HG03432 (cell line): ENCODE measurements around the gene FAM219B.
"Not testable (repeated sequence)": the region's sequence is repeated elsewhere in the genome, so short reads cannot be mapped to it uniquely, and the experiment has no call there.

Source experiments
- ATAC-seq: cut with Tn5 transposase; IDR thresholded peaks from one replicate; pipeline ENCODE4 v1.9.1; 2021; ENCODE audit warnings: mild to moderate bottlenecking, moderate library complexity; ENCODE audit not compliant: unreplicated experiment

FAM219B gene

GRCh38 chr15:74906450-74907162 lies at the start of gene FAM219B:
Gene FAM219B (minus strand): TSS chr15:74906851. CDS start chr15:74906800, 51 bp downstream.
- peak; percentile 88 for ATAC-seq

- ATAC-seq, result peak; percentile 51
Measured at GRCh38 chr15:74955796-74956647, 49.4 kb upstream of the FAM219B start.

GRCh38 chr15:74955017-74955416 lies 48.4 kb upstream of the FAM219B start:
- ATAC-seq, result no peak

- ATAC-seq, result no peak
Measured at GRCh38 chr15:74954515-74954914, 47.9 kb upstream of the FAM219B start.

GRCh38 chr15:74951006-74951405 lies 44.4 kb upstream of the FAM219B start:
- no peak for ATAC-seq

GRCh38 chr15:74950078-74950908 lies 43.6 kb upstream of the FAM219B start:
- ATAC-seq, result no peak

GRCh38 chr15:74937590-74938371 lies 31.1 kb upstream of the FAM219B start, which contains the start of gene COX5A:
Gene COX5A (minus strand): TSS chr15:74938073. CDS start chr15:74938014, 59 bp downstream.
- ATAC-seq, result peak; percentile 93

GRCh38 chr15:74937272-74937589 lies 30.6 kb upstream of the FAM219B start:
- no peak for ATAC-seq

- ATAC-seq, result not testable (repeated sequence)
Measured at GRCh38 chr15:74935193-74935592, 28.5 kb upstream of the FAM219B start.

GRCh38 chr15:74933573-74933972 lies 26.9 kb upstream of the FAM219B start:
- ATAC-seq, result no peak

GRCh38 chr15:74928771-74929198 lies 22.1 kb upstream of the FAM219B start:
- ATAC-seq, result no peak

- ATAC-seq, result no peak
Measured at GRCh38 chr15:74924525-74924924, 17.9 kb upstream of the FAM219B start.

GRCh38 chr15:74920456-74920855 lies 13.8 kb upstream of the FAM219B start:
- no peak for ATAC-seq

- ATAC-seq, result no peak
Measured at GRCh38 chr15:74917676-74918075, 11.0 kb upstream of the FAM219B start.

GRCh38 chr15:74913799-74914198 lies 7.1 kb upstream of the FAM219B start:
- ATAC-seq, result not testable (repeated sequence)

- no peak for ATAC-seq
Measured at GRCh38 chr15:74913041-74913440, 6.4 kb upstream of the FAM219B start.

- ATAC-seq, result no peak
Measured at GRCh38 chr15:74908635-74909034, 2.0 kb upstream of the FAM219B start.

GRCh38 chr15:74907163-74907870 lies 666 bp upstream of the FAM219B start:
- no peak for ATAC-seq

- ATAC-seq, result peak; percentile 17
Measured at GRCh38 chr15:74906067-74906449, 593 bp downstream of the FAM219B start.
